Transverse colon (tissue), 3 donors: ENCODE measurements around the gene SHF.

Experiments
- EP300 ChIP-seq: sonication (generic); formaldehyde crosslinking; IDR thresholded peaks from one replicate; pipeline ENCODE4 v1.6.1; 2017; ENCODE audit warnings: antibody characterized with exemption, low read depth
- POLR2A ChIP-seq: fragments of 450-650 bp; IDR thresholded peaks from one replicate; pipeline ENCODE4 v1.6.1; 2016; ENCODE audit warnings: antibody characterized with exemption, mild to moderate bottlenecking, moderate library complexity
- TF ChIP-seq, protein P1 (sequence below), 5 experiments: fragments of 200-600 bp in 3 of 5; fragments of 450-650 bp in 2 of 5; sonication (generic) in 3 of 5; IDR thresholded peaks; 1 replicate in 2 of 5; 2 replicates in 3 of 5; pipeline ENCODE4 v1.5.1; 2016 to 2017; ENCODE audit warnings: antibody characterized with exemption in 5 of 5, inconsistent platforms in 3 of 5, mild to moderate bottlenecking in 2 of 5, moderate library complexity in 1 of 5

DNA sequence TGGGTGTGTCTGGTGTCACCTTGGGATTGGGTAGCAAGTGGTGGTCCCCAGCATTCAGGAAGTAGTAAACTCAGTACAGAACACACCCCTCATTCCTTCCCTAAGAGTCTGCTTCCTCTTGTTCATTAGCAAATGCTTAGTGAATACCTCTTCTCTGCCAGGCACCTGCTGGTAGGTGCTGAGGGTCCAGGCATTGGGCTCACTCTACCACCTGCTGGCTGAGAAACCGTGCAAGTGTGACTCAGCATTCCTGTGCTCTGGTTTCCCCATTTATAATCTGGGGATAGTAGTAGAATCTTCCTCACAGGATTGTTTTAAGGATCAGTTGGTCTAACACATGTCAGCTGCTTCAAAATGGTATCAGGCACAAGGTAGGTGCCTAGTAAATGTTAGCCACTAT lies 4.8 kb downstream of the SHF start:
- no peak for TF ChIP-seq POLR2A
- TF ChIP-seq EP300, result no peak
- TF ChIP-seq, protein P1, sequence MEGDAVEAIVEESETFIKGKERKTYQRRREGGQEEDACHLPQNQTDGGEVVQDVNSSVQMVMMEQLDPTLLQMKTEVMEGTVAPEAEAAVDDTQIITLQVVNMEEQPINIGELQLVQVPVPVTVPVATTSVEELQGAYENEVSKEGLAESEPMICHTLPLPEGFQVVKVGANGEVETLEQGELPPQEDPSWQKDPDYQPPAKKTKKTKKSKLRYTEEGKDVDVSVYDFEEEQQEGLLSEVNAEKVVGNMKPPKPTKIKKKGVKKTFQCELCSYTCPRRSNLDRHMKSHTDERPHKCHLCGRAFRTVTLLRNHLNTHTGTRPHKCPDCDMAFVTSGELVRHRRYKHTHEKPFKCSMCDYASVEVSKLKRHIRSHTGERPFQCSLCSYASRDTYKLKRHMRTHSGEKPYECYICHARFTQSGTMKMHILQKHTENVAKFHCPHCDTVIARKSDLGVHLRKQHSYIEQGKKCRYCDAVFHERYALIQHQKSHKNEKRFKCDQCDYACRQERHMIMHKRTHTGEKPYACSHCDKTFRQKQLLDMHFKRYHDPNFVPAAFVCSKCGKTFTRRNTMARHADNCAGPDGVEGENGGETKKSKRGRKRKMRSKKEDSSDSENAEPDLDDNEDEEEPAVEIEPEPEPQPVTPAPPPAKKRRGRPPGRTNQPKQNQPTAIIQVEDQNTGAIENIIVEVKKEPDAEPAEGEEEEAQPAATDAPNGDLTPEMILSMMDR (IDR thresholded peaks at IDR 0.05), result no peak
